GM21529 (cell line): ENCODE measurements around the gene PCDH12.

Experiments
- ATAC-seq: cut with Tn5 transposase; IDR thresholded peaks from one replicate; pipeline ENCODE4 v1.9.1; 2021; ENCODE audit not compliant: unreplicated experiment

PCDH12 gene

DNA sequence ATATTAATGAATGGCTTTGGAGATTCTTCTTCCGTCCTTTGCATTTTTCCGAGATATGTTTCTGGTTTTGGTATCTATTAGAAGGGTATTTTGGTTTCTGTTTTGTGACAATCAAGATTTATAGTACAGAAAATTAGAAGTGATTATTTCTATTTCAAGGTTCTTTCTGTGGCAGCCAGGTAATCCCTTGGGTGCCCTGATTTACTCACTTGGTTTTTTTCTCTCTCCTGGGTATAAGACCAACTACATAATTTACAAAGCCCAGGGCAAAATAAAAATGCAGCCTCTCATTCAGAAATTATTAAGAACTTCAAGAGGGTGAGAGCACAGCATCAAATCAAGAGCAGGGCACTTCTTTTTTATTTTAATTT is 8.9 kb upstream of the PCDH12 start:
- no peak for ATAC-seq

DNA sequence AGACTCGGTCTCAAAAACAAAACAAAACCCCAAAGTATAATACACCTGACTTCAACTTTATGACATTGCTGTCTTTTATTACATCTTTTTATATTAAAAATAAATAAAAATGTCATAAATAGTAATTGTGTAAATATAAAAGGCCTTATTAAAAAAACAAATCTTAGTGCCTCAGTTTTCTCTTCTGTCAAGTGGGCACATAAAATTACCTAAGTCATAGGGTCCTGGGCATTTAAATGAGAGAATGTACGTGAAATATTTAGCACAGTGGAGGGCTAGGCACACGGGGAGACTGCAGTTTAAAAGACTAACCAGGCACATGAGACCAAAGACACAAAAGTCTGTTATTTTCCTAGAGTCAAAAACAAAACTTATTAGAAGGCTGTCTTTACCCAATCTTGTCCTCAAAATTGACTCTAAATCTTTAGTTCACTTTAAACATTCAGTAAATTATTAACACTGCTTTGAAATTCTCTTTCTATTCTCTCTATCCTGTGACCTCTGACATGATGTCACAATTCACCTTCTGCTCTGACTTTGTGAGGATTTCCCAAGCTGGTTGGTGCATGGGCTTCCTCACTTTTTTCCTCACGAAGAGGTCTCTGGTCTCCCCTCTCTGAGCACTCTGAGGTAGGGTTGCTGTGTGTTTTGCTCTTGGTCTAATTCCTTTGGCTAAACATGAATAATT is 8.4 kb upstream of the PCDH12 start:
- ATAC-seq: no peak

DNA sequence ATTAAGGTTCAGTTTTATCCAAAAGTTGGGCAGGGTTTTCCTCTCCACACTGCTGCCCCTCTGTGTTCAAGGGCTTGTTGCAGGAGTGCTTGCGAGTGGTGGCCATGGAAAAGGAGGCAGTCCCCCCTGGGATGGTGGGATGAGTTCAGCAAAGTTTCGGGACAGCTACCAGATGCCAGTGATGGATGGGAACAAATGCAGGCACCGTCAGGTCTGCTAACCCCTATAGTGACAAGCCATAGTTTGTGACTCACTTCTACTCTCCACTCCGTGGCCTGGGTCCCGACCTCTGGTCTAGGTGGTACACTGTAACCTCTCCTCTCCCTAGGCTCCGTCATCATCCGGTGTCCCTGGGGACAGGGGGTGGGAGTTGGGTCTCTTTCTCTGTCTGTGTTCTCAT is 7.1 kb upstream of the PCDH12 start:
- no peak for ATAC-seq

DNA sequence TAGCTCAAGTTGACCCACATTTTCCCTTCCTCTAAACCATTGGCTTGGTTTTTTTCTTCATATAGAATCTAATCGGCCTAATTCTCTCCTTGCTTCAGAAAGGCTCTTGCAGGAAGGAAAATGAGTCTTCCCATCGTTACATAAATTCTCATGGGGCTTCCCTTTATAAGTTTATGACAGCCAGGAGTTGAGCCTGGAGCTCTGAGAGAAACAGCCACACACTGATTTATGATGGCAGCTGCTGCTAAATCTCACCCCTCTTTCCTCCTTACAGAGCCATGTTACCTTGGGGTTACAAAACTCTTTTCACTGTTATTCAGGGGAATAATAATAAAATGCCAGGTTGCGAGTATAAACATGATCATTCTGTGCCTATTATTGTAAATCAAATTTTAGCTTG is 5.7 kb upstream of the PCDH12 start:
- ATAC-seq: no peak

DNA sequence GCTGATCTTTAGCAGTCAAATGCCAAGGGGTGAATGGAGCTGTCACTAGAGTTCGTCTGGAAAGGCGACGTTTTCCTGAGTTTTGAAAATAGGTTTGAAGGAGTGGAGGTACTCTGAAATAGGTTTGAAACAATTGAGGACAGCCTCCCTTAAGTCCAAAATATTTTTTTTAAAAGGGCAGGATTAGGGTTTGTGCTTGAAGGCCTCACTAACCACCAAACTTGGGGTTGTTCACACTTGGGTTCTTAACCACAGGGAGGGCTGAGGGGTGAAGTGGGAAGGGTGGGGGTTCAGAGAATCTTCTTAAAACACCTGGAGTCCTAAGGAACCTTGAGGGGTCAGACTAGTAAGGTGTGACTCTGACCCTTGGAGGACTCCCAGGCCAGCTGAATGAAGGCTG is 3.5 kb upstream of the PCDH12 start:
- no peak for ATAC-seq

DNA sequence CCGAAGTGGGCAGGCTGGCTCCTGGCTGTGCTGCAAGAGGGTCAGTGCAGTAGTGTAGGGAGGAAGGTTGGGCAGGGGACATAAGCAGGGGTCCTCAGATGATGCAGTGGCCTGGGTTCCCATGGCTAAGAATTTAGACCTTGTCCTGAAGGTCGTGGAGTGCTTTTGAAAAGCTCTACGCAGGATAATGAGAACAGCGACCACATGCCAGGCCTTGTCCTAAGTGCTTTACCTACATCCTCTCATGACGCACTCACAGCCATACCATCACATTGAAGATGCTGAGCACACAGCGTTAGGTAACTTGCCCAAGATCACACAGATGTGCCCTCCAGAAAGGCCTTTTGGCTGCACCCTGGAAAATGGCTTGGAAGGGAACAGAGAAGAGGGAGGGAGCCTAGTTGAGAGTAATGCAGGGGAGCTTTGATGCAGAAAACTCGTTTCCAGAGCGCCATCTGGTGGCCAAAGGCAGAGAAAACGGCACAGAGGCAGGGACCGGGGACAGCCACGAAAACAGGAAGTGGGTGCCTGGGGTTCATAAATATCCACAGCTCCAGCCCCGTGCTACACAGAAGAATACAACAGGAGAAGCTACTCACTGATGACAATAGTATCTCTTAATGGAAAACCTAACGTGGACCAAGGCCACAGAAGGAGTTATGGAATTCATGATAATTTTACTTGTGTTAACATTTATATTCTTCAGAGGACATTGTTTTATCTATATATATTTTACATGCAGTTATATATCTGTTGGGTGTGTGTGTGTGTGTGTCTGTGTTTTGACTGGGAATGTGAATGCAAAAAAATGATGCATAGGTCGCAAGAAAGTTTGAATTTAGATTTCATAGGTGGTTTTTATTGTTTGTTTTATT is 2.7 kb upstream of the PCDH12 start:
- peak; percentile 97 for ATAC-seq

DNA sequence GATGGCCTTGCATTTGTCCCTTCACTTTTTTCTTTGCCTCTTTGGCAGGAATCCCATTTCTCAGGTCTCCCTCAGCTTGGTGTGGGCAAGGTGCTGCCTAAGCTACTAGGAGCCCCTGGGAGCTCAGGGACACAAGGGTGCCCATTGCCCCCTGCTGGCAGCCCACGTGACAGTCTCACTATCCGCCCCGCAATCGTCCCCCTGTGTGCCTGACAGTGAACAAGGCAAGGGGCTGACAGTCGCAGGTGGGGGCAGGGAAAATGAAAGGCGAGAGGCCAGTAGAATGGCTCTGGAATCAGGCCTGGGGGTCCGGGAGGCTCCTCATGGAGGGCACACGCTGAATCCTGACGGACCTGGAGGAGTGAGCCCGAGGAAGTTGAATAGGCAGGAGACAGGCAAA is 2.0 kb upstream of the PCDH12 start:
- ATAC-seq: no peak

DNA sequence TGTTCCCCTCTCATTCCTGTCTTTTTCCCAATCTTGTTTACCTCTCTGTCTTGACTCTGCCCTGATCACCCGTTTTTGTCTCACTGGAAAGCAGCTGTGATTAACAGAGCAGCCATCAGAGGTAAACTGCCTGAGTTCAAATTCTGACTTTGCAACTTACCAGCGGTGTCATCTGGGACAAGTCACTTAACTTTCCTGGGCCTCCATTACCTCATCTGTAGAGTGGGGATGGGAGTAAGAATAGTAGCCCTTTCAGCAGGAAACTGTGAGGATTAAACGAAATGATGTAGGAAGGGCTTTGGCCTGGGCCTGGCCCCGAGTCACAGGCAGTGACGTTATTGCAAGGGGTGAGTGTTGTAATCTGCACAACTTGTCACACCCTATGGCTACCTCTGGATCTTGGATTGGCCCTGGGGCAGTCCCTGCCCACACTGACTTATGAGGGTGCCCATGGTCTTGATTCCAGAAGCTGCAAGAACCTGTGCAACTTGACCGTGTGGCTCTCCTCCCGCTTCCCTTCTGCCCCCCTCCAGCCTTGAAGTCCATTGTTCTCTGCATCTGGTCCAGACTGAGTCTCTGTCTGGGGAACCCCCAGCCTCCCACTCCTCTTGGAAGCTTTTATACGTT is 657 bp upstream of the PCDH12 start:
- no peak for ATAC-seq

DNA sequence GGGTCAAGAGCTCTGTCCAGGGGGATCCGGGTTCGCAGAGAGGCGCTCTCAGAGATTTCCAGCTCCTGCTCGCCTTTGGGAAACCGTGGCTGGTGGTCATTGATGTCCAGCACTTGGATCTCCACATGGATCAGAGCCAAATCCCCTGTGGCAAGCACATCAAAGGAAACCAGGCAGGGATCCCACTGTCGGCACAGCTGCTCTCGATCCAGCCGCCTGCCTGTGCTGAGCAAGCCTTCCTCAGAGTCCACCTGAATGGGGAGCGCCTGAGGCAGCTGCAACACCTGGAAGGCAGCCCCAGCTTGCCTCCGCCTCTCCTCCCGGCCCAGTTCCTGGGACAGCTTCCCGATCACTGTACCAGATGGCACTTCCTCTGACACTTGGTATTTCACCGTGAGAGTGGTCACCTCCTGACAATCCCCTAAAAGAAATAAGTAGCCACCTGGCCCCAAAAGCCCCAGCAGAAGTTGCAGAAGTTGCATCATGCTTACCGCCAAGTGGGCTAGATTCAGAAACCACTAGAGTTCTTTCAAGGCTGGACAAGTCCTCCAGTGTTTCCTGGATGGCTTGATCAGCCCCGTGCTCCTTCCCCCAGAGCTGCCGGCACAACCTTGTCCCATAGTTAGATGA is 520 bp downstream of the PCDH12 start:
- no peak for ATAC-seq

DNA sequence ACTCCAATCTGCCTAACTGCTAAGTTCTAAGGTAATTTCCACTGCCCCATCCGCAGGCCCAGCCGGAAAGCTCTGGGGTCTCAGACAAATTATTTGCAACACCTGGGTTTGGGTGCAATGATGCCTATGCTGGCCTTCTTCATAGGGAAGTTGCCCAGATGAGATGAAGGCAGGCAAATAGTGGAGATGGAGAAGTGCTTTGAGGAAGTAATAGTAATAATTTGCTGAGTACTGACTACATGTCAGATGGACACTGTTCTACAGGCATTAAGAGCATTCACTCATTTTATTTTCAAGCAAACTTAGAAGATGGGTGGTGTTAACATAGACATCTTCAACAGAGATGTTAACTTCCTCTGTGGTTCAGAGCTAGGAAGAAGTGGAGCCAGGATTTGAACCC is 3.8 kb downstream of the PCDH12 start:
- no peak for ATAC-seq

DNA sequence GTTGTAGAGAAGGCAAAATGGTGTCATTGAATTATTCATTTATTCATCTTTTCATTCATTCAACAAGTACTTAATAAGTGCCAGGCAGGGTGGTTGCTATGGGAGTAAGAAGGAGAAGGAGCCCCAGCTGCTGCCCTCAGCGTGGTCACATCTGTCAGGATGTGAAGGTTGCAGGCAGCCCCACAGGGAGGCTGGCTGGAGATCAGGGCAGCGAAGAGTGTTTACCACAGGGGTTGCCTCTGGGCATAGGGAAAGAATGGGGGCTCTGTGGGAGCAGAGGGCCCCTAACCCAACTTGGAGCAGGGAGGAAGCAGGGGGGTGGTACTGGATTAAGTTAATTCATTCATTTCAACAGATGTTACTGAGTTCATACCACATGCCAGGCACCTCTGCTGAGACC is 6.0 kb downstream of the PCDH12 start:
- ATAC-seq: no peak

DNA sequence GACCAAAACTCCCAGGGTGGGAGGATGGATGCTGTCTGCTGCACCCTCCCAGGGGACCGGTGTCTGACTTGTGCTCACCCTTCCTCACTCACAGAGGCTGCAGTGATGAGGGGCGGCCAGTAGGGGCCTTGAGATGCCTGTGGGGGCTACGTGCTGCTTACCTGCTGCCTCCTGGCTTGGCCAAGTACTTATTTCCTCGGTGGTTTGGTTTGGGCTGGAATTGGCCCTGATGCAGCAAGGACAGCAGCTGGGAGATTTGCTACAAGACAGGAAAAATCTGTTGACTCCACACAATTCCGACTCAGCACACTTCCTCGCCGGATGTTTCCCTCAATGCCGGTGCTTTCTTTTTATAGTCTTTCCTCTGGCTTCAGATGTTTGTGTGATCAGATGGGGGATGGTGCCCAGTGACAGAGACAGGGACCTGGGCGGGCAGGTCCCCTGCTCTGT is 6.6 kb downstream of the PCDH12 start:
- ATAC-seq: peak; percentile 82

DNA sequence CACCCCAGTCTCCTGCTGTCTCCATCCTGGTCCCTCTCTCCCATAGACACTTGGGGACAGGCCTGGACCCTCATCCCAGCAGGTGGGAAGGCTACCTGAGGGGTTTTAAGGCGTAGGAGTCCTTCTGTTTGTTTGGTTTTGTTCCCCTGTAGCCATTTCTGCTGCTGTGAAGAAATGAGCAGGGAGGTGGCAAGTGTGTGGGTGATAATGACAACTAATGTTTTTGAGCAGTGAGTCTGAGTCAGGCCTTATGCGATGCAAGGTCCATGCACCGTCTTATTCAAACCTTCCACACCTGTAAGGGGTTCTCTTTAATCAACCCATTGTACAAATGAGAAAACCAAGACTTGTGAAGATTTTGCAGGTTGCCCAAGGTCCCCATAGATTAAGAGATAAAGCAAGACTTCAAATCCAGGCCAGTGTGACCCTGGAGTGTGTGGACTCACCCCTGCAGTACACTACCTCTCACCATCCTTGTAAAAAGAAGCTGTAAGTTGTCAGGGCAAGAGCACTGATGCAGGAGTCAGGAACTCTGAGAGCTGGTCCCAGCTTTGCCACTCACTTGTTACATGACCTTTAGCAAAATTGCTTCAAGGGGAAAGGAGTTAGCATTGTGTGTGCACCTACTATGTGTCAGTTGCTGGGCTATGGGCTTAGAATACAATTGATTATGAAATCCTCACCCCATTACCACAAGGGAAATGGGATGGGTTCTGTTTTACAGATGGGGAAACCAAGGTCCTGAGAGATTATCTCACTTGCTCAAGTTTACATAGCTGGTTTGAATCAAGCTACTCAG is 7.6 kb downstream of the PCDH12 start:
- ATAC-seq: no peak

DNA sequence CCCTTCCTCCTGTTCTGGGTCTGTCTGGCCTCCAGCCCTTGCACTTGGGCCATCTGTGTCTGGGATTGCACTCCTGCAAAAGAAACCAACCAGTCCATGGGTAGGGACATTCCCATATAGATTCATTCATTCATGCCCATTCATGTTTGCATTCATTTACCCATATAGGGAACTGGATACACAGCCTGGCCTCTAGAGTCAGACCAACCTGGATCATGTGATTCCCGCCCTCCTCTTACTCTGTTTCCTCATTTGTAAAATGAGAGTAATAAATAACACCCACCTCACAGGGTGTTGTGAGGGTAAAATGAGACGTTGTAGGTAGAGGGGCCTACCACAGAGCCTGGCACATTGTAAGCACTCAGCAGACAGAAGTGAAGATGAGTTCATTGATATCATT is 8.5 kb downstream of the PCDH12 start:
- ATAC-seq: no peak

DNA sequence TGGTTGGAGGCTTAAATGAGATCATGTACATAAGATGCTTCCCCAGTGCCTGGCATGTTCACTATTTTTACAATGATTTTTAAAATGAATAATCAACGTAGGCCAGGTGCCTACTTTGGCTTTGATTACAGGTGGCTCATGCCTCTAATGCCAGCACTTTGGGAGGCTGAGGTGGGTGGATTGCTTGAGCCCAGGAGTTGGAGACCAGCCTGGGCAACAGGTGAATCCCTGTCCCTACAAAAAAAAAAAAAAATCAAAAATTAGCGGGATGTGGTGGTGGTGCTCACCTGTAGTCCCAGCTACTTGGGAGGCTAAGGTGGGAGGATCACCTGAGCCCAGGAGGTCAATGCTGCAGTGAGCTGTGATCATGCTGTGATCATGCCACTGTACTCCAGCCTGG is 9.2 kb downstream of the PCDH12 start:
- no peak for ATAC-seq

DNA sequence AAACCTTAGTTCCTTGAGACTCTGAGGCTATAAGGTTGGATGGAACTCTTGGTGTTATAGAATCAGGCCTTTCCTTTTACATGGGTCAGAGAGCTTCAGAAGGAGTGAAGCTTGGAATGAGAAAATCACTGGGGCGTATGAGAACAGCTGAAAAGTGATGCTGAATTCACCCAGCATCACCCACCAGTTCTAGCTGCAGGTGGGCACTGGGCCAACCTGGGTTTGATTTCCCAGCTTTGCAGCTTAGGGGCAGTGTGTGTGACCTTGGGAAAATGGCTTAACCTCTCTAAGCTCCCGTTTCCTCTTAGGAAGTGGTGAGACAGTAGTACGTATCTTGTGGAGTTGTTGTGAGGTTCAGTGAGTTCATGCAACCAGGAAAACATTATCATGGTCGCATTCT is 10.7 kb downstream of the PCDH12 start:
- no peak for ATAC-seq

DNA sequence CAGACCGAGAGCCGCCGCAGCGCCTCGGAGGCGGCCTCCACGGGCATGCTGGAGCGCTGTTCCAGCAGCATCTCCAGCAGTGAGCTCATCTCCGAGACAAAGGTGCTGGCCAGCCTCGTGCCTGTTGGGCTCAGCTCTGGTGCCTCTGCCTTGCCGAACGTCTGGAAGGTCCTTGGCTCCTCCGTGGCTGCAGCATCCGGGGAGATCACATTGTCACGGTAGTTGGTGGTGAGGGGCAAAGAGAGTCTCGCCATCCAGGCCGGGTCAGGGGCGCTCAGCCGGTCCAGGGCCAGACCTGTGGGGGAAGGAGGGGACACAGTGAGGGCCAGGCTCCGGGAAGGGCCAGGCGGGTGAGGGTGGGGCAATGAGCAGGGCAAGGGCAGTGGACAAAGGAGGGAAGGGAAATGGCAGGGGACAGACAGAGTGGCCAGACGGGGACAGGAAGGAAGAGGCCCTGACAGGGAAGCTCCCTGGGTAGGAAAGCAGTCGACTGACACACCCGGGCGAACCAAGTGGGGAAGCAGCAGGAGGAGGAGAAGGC is 12.4 kb downstream of the PCDH12 start:
- no peak for ATAC-seq

DNA sequence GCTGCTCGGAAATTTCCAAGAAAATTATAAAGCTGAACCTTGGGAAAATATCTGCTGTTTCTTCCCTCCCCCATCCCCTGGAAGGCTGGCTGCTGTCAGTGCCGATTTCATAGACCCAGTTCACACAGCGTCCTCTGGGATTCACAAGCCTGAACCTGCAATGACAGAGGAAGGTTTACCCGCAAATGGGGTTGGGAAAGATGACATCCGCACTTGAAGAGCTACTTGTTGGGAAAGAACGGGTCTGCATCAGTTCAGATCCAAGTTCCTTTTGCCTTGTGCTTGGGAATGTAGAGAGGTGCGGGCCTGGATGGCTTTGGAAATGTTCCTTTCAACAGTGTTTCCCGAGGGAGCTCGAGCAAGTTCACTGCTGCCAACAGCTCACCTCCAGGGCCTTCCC is 13.9 kb downstream of the PCDH12 start:
- ATAC-seq: no peak

DNA sequence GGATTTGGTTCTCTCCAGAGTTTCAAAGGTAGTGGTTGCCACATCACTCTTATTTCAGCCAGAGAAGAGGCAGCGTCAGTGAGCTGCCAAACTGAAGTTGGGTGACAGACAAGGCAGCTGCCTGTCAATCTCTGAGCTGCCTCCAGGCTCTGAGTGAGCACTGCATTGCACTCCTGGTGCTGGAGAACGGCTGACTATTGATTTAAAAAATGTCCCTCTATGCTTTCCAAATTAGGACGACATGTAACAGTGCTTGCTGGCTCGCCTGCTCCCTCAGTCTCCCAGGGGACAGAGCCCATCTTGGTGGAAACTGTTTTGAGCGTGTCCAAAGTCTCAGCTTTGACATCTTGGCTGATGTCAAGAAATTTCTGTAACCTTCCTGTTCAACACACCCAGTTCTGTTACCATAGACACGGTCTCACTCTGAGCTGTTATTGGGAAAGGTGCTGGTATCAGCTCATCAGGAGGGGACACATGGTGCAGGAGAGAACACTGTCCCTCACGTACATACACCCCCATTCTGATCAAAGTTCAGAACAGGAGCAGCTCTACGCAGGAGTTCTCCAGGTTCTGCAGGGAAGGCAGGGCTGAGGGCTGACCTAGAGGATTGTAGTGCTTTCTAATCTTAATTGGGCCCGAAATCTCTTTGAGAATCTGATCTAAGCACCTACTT is 15.7 kb downstream of the PCDH12 start:
- ATAC-seq: no peak

DNA sequence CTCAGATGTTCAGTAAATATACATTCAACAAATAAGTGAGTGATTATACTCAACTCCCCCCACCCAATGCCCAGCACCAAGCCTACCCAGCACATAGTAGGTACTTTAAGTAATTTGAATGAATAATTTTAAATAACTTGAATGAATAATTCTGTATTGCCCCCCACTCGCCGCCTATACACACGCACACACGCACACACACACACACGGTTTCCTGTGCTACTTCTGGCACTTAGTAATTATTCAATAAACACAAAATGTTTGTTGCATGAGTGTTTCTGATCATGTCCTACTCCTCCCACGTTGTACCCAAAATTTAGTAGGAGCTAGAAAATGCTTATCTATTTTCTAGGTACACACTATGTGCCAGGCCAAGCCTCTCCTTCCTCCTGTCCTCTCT is 16.2 kb downstream of the PCDH12 start:
- no peak for ATAC-seq
